ENCODE measurements around the gene CACNA1C. TPM values are rescaled to one million over a fixed set of nuclear protein-coding genes. Genes with fewer than 3 reads are reported as not detected.

The CACNA1C gene
- total and polyA plus RNA-seq, 2 of the 4 experiments (the other 2 are of a cell fraction): 1.6 to 2.6 TPM

DNA sequence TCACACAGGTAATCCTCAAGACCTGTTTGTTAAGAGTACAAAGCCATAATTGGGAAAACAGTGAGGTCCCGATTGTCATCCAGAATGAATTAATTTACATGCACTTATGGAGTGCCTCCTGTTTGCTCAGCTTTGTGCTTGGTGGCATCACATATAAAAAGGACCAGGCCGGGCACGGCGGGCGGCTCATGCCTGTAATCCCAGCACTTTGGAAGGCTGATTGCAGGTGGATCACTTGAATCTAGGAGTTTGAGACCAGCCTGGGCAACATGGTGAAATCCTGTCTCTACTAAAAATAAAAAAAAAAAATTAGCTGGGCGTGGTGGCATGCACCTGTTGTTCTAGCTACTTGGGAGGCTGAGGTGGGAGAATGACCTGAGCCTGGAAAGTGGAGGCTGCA lies 247.4 kb downstream of the CACNA1C start:
- Histone ChIP-seq H3K4me2 (ENCODE audit: low read depth, low read length) (no peak overlapping the region), H3K36me3 (ENCODE audit: control insufficient read depth, insufficient read depth, low read length) (no peaks in the 10 kb centered on the region), H4K5ac (ENCODE audit: low read depth, low read length) (no peak overlapping the region), H2BK20ac (ENCODE audit: low read depth, low read length) (no peak overlapping the region), H3K9me1 (ENCODE audit: insufficient read depth, low read length) (peaks cover 20% of the 10 kb centered on the region), H3K9ac (ENCODE audit: low read depth, low read length) (no peak overlapping the region), H3K79me1 (ENCODE audit: low read depth in 1 of 2, low read length in 2 of 2) (peaks cover 4 to 10% of the 10 kb centered on the region in 2 experiments; a peak in 2 of 4 replicates), H2BK15ac (ENCODE audit: low read depth, low read length) (no peak overlapping the region), H3K4me3 (ENCODE audit: insufficient read depth, low read depth, low read length) (no peak overlapping the region), H4K91ac (ENCODE audit: insufficient read depth, low read depth, low read length) (no peak overlapping the region), H2AK9ac (replicated peaks; ENCODE audit: low read depth, low read length, poor library complexity) (no peak overlapping the region), H3K4ac (ENCODE audit: low read depth, low read length) (0 out of 2 replicates have a peak overlapping the region, but pooled peaks have one; percentile 89), H3K14ac (replicated peaks; ENCODE audit: low read depth, low read length) (no peak overlapping the region), H2BK120ac (ENCODE audit: low read depth, low read length) (no peak overlapping the region), H3K23ac (ENCODE audit: low read depth, low read length) (no peak overlapping the region), H2AFZ (replicated peaks; ENCODE audit: low read length, poor library complexity) (no peak overlapping the region), H3K4me1 (ENCODE audit: control insufficient read depth, insufficient read depth, low read length) (peaks cover 35% of the 10 kb centered on the region), H2BK5ac (ENCODE audit: low read depth, low read length, poor library complexity, severe bottlenecking) (no peak overlapping the region), H3K9me3 (ENCODE audit: control insufficient read depth, insufficient read depth, low read length) (no peaks in the 10 kb centered on the region), H3K18ac (ENCODE audit: low read depth, low read length) (no peak overlapping the region), H2AK5ac (ENCODE audit: low read depth, low read length) (no peak overlapping the region), H3K27ac (ENCODE audit: insufficient read depth, low read length) (no peak overlapping the region), H3K56ac (ENCODE audit: extremely low read depth, insufficient read depth, low read length) (no peak overlapping the region), H4K8ac (ENCODE audit: low read depth in 2 of 2, low read length in 2 of 2) (no peak overlapping the region; a peak in 1 of 4 replicates), H4K20me1 (ENCODE audit: insufficient read depth, low read length) (peaks cover 4% of the 10 kb centered on the region; the same call in 1 of the 2 replicates), H3K27me3 (ENCODE audit: control insufficient read depth, insufficient read depth, low read length) (no peaks in the 10 kb centered on the region)
- no TSS peak for BruUV-seq (replicated peaks)
- in situ Hi-C loops (cut with MboI; ENCODE audit: low sequenced_read_pairs) (no loop called here), dilution Hi-C loops (cut with HindIII; ENCODE audit: low sequenced_read_pairs, unreplicated experiment) (no loop called here), intact Hi-C loops (cut with micrococcal nuclease) (loop anchor here (5.0 kb wide), 1 partner anchor 97 kb away; no protein-coding TSS in a partner anchor)
- DNase-seq: no peak
- POLR2A ChIA-PET (ENCODE audit: unreplicated experiment): no interaction called here
- no CpG with 5 or more reads among the region's 6 CpGs for WGBS, 2 experiments (ENCODE audit: extremely low coverage in 2 of 2, insufficient read length in 1 of 2)
- no peak for ATAC-seq (ENCODE audit: low read depth)
- CTCF ChIA-PET: interaction anchor here (0.6 kb wide), 1 partner anchor 237 kb away, joined by 3 read pairs; no protein-coding TSS in a partner anchor
- TF ChIP-seq MAFK (IDR thresholded peaks at IDR 0.05; ENCODE audit: low read depth, low read length) (no peak), NFE2L2 (IDR thresholded peaks at IDR 0.05; ENCODE audit: low read depth, low read length) (no peak), BHLHE40 (IDR thresholded peaks at IDR 0.05; ENCODE audit: low read depth, low read length) (no peak), RCOR1 (IDR thresholded peaks at IDR 0.05; ENCODE audit: insufficient replicate concordance, low read length) (no peak), RFX5 (IDR thresholded peaks at IDR 0.05; ENCODE audit: low read depth, low read length) (no peak), MXI1 (IDR thresholded peaks at IDR 0.05; ENCODE audit: borderline replicate concordance, low read depth, low read length) (no peak), POLR2A (IDR thresholded peaks at IDR 0.05; ENCODE audit: low read depth, low read length) (no peak), FOS (IDR thresholded peaks at IDR 0.05; ENCODE audit: low read depth, low read length) (no peak), SMC3 (IDR thresholded peaks at IDR 0.05; ENCODE audit: low read depth, low read length) (no peak), MAZ (IDR thresholded peaks at IDR 0.05; ENCODE audit: borderline replicate concordance, low read depth, low read length) (no peak)
- TF ChIP-seq, protein P1, sequence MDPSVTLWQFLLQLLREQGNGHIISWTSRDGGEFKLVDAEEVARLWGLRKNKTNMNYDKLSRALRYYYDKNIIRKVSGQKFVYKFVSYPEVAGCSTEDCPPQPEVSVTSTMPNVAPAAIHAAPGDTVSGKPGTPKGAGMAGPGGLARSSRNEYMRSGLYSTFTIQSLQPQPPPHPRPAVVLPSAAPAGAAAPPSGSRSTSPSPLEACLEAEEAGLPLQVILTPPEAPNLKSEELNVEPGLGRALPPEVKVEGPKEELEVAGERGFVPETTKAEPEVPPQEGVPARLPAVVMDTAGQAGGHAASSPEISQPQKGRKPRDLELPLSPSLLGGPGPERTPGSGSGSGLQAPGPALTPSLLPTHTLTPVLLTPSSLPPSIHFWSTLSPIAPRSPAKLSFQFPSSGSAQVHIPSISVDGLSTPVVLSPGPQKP (IDR thresholded peaks at IDR 0.05; ENCODE audit: borderline replicate concordance, low read depth, low read length): no peak

Data from IMR-90 (cell line).